HG03108 (cell line): Measurements from ENCODE around the gene JPH2.
"Not testable (repeated sequence)": the region's sequence is repeated elsewhere in the genome, so short reads cannot be mapped to it uniquely, and the experiment has no call there.

Experiments
- ATAC-seq: cut with Tn5 transposase; IDR thresholded peaks from one replicate; pipeline ENCODE4 v1.9.1; 2021; ENCODE audit warnings: moderate library complexity; ENCODE audit not compliant: unreplicated experiment

JPH2 gene

DNA sequence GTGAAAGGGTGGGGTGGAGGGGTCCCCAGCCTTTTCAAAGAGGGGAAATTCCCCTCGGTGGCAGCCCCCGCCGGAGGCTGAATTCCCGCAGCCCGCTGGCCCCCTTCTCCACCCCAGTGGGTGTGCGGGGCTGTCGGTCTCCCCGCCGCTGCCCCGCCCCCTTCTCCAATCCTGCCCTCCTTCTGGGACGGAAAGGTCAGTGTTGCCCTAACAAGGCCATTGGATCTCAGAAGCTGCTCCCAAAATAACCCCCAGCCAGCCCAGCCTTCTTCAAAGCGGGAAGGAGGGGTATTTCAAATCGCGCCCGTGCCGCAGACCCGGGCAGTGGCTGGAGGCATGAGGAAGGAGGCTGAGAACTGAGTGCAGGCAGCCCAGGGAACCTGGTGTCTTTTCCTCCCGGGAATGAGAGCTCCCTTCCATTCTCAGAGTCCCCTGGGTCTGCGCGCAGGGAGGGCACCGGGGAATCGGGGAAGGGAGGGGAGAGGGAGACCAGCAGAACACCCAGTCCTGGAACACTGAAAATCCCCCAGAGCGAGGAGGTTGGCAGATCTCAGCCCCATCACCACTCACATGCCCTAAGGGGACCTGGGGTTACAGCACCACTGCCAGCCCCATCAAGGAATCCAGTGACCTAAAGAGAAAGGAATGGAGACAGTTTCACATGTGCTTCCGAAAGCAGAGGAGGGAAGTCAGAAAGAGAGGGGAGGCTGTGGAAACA lies at the start of gene JPH2:
Gene JPH2 (minus strand): TSS at position 135 of the 718 bp plus-strand sequence. CDS start 483 bp downstream, outside the sequence.
- no peak for ATAC-seq

DNA sequence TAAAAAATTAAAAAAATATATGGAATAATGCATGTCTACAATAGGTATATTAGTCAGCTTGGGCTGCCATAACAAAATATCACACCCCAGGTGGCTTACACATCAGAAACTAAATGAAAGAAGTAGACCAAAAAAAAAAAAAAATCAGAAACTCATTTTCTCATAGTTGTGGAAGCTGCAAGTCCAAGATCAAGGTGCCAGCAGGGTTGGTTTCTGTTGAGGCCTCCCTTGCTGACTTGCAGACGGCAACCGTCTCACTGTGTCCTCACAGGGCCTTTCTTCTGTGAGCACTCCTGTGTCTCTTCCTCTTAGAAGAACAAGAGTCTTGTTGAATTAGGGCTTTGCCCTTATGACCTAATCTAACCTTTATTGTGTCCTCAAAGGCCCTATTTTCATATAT lies 48.7 kb upstream of the JPH2 start:
- no peak for ATAC-seq

DNA sequence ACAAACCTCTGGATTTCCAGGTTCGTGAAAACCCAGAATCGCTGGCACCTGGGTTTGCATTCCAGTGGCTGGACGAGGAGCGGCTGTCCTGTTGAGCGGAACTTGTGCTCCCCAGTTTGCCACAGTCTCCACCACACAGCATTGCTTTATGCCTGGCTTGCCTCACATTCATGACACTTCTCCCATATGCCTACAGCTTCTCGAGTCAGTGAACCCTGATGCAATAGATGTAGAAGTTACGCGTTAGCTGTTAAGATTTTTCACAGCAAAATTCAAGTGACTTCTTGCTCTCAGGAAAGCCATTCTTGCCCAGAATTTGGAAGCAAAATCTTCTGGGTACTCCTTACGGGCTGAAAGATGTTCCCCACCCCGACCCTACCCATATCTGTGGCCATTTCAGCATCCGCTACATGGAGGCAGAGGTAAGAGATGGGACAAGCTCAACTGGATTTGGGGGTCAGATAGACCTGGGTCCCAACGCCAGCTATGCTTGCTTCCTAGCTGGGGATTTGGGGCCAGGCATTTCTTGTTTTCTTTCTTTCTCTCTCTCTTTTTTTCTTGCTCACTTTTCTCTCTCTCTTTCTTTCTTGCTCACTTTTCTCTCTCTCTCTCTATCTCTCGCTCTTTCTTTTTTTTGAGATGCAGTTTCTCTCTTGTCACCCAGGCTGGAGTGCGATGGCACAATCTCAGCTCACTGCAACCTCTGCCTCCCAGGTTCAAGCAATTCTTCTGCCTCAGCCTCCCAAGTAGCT lies 47.8 kb upstream of the JPH2 start:
- ATAC-seq = no peak

DNA sequence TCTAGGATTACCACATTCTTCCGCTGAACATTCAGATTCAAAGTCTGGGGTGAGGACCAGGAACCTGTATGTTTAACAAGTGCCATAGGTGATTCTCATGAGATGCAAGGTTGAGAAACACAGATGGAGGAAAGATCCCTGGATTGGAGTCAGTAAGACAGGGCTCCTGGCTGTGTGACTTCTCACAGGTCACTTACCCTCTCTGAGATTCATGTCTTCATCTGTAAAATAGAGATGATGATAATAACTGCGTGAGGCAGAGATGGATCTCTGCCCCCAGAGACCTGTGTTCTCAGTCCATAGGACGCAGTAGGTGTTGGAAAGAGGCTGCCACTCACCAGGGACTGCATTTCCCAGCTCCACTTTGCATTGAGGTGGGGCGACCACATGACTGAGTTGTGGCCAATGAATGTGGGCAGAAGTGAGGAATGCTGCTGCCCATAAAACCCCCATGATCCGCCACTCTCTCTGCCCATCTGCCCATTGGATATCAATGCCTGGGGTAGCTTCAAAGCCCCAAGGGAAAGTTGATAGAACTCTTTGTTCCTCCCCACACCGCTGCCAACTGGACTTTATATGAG lies 46.5 kb upstream of the JPH2 start:
- no peak for ATAC-seq

DNA sequence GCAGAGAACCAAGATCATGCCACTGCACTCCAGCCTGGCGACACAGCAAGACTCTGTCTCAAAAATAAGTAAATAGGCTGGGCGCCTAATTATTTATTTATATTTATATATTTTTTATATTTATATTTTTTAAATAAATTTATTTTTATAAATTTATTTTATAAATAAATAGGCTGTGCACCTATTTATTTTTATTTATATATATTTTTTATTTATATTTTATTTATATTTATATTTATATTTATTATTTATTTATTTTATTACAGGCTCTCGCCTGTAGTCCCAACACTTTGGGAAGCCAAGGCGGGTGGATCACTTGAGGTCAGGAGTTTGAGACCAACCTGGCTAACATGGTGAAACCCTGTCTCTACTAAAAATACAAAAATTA lies 45.5 kb upstream of the JPH2 start:
- ATAC-seq = not testable (repeated sequence)

DNA sequence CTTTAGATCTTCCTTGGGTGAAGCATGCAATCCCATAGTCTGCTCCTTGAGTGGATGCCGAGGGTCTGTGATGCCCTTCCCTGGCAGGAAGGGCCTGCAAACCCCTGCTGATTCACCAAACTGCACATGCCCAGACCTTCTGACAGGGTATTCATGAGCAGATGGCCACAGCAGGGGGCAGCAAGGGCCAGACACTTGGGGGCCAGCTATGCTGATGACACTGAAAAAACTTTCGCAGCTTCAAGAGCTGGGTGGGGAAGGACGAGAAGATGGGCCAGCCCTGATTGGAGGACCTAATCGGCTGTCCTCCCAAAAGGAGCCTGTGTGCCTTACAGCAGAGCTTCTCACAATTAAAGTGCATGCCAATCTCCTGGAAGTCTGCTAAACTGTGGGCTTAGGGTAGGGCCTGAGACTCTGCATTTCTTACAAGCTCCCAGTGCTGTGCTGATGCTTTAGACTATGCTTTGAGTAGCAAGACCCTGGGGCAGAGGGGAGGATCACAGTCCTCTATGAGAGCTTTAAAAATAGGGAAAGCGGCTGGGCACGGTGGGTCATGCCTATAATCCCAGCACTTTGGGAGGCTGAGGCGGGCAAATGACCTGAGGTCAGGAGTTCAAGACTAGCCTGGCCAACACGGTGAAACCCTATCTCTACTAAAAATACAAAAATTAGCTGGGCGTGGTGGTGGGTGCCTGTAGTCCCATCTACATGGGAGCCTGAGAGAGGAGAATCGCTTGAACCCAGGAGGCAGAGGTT lies 44.9 kb upstream of the JPH2 start:
- no peak for ATAC-seq

DNA sequence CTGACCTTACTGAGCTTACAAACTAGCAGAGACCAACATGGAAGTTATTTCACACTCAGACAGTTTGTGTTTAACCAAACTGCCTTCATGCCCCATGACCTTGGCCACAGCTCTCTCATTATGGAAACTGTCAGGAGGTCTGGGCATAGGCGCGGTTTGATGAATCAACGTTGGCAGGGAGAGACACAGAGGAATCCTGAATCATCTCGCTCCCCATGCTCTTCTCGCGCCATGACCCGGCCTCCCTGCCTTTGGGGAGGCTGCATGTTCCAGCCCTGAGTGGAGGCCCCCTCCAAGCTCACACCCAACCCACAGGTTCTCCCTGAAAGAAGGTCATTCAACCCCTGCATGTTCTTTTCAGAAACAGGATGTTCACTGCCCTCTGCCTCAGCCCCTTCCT lies 44.2 kb upstream of the JPH2 start:
- ATAC-seq = no peak

DNA sequence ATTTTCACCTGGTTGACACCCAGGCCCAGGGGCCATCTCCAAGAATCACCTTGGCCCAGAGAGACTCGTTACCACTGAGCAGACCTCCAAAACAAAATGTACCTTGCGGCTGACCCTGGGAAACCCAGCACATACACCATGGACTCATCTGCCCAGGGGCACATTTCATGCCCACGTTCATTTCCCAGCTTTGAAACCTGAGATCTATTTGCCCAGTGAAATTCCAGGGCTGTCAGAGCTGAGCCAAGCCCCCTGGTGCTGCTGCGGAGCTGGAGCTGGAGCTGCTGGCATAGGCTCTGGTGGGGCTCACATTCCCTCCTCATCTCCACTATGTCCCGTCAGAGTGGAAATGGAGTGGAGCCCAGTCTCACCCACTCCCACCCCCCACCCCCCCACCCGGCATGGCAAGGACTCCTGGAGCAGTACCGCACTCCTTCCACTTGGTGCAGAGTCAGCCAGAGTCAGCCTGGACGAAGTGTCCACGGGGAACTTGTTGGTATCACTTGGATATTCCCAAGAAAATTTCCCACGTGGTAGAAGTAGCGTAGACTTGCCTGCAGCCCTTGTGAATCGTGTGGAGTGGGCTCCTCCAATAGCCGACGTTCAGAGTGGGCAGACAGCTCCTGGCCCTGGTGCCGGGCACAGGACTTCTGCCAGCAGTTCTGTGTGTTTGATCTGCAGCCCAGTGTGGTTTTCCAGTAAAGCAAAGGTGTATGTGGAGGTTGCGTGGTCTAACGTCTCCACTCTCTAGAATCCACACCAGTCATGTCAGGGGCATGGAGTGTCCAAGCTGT lies 41.7 kb upstream of the JPH2 start:
- ATAC-seq = no peak

DNA sequence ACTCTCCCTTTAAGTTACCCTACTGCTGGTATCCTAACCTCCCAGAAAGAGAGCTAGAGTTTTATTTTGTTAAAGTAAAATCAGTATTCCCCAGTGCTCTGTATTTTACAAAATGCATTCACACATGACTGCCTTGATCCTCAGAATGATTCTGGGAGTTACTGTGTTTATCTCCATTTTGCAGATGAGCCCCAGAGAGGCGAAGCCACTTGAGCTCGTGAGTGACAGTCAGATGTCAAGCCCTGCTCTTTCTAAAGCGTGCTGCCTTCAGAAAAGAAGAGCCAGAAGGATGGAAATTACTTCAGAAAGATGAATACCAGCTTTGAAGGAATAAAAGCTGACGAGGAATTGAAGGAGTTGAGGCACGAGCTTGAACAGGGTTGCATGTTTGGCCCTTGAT lies 37.6 kb upstream of the JPH2 start:
- ATAC-seq = no peak

DNA sequence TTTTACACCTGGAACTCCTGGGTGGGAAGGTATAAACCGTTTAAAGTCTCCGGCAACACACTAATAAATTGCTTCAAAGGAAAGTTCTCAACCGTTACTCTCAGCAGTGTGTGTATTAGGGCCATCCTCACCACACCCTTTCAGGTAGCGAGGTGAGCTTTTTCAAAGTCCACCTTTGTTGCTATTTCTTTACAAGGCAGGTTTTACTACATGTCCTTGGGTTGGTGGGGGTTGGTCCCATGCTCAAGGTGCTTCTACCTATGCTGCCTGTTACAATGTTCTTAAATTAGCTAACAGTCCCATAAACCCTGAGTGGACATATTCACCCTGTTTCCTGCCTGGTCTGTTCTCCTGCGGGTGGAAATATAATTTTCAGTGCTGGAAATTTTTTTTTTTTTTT lies 36.7 kb upstream of the JPH2 start:
- no peak for ATAC-seq

DNA sequence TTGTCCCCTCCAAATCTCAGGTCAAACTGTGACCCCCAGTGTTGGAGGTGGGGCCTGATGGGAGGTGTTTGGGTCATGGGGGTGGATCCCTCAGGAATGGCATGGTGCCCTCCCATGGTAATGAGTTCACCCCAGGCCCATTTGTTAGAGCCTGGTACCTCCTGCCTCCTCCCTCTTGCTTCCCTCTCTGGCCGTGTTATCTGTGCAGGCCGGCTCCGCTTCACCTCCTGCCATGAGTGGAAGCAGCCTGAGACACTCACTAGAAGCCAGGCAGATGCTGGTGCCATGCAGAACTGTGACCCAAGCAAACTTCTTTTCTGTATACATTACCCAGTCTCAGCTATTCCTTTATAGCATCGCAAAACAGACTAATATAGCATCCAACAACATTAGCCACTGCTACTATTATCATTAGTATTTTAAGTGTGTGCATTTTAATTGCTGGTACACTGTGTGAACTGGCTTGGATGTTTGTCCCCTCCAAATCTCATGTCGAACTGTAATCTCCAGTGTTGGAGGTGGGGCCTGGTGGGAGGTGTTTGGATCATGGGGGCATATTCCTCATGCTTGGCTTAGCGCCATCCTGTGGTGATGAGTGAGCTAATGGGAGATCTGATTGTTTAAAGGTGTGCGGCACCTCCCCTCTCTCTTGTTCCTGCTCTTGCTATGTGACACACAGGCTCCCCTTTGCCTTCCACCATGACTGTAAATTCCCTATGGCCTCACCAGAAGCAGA lies 35.8 kb upstream of the JPH2 start:
- ATAC-seq = no peak

DNA sequence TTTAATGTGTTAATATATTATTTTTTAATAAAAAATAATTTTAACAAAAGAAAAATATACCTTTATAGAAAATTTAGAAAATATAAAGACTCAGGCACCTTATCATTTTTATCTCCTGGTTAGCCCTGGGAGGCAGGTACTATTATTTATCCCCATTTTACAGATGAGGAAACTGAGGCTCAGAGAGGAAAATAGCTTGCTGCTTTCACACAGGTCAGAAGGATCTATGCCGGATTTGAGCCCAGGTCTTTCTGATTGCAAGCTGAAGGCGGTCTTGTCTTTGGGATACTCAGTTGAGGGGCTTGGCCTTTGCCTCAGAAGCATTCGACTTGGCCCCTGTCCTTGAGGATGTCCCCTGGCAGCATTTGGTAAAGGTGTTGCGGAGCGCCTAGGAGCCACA lies 35.0 kb upstream of the JPH2 start:
- ATAC-seq = no peak

DNA sequence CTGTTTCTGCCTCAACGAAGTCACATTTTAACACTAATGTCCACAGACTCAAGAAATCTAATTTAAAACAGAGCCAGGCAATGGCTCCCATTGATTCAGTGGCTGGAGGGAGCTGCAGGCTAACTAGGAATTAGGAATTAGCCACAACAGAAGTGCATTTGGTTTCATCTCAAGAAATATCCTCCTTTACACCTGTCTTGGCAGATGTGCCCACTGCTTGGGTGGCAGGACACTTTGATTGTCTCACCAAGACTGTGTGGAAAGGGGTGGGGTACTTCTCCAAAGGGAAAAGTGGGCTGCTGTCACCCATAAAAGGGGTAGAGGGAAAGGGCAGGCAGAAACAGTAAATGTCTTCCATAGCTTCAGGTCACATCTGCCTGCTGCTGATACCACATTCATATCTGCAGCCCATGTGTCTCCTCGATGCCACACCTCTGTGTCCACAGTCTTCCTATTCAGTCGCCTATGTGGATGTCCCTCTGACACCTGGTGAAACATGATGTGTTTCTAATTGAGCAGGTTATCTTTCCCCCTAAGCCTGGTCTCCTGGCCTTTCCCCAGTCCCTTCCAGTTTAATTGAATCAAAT lies 34.5 kb upstream of the JPH2 start:
- no peak for ATAC-seq

DNA sequence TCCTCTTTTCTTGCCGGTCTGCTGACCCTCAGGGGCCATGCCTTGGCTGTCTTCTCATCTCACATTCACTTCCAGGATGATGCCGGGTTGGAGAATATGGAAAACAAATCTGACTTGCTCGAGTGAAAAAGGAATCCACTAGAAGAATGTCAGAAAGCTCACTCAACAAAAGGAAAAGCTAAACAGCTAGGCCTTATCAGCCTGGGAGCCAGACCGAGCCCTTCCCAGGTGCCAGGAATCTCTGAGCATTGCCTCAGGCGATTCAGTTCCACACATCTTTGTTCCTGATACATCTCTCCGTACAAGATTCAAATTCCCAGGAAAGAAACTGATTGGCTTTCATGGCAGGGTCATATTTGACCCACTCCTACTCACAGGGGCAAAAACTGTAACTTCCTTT lies 32.8 kb upstream of the JPH2 start:
- ATAC-seq = no peak

DNA sequence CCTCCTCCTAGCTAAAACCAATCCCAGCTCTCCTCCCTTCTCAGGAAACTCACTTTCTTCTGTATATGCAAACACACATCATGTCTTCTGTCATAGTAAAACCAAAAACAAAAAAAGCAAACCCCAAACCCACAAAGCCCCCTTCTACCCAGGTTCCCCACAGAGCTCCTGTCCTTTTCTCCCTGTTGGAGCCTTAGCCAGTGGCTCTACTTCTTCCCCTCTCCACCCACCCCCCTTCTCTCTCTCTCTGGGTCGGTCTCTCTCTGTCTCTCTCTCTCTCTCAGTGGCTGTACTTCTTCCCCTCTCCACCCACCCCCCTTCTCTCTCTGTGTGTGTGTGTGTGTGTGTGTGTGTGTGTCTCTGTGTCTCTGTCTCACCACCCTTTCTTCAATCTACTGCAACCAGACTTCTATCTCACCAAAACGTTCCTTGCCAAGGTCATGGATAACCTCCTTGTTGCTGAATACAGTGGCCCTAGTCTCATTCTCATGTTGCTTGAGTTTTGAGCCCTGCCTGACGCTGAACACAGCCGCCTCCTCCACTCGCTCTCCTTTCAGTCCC lies 32.3 kb upstream of the JPH2 start:
- ATAC-seq = no peak

DNA sequence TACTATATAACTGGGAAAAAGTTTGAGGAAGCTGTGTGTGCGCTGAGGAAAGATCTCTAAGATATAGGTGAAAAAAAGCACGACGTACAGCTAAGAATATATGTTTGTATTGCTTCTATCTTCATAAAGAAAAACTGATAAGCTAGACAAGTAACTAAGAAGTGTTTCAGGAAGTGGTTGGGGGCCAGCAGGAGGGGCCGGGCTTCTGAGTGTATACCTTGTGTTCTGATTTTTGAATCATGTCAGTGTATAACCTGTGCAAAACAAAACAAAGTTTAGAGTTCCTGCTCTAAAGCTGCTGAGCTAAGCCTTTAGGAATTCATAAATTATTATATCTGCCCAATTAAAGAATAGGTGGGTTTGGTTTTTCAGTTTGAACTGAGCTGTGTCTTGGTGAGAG lies 31.5 kb upstream of the JPH2 start:
- no peak for ATAC-seq

DNA sequence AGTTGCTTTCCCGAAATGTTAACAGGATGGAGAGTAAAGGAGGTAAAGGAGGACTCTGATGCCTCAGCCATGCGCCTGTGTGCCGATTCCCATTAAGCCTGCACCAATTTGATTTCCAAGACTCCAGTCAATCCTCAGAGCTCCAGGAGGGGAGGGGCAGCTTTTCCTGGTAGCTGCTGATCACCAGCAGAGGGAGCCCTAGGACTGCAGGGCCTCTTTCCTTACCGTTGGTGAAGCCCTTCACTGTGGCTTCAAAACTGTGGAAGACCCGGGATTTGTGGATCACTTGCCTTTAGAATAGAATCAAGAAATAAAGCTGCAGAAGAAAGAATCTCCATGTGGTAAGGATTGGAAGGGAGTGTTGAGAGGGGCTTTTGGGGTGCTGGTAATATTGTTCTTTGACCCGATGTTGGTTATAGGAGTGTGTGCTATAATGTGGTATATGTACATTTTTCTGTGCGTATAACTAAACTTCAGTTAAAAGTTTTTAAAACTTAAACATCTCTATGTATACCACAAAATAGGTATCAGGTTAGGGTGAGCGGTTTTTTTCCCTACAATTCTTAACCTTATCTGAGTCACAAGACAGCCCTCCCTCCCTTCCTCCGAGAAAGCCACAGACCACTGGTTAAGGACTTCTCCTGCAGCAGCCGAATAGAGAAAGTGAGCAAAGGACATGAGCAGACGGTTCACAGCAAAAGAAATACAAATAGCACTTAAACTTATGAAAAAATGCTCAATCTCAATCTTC lies 30.5 kb upstream of the JPH2 start:
- ATAC-seq = no peak

DNA sequence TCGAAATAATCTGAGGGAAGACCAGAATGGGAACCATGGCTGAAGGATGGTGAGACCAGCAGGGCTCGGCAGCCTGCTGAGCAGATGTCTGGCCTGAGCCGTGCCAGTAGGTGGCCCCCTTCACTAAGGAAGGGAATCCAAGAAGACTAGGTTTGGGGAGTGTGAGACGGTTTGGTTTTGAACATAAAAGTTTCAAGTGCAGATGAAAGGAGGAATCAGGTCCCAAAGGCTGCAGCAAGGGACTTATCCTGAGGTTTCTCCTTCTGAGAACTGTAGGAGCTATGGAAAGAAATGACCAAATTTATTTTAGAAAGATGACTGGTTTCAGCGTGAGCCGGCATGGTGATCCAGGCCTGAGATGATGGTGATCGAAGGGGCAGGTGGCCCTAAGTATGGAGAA lies 28.1 kb upstream of the JPH2 start:
- no peak for ATAC-seq

DNA sequence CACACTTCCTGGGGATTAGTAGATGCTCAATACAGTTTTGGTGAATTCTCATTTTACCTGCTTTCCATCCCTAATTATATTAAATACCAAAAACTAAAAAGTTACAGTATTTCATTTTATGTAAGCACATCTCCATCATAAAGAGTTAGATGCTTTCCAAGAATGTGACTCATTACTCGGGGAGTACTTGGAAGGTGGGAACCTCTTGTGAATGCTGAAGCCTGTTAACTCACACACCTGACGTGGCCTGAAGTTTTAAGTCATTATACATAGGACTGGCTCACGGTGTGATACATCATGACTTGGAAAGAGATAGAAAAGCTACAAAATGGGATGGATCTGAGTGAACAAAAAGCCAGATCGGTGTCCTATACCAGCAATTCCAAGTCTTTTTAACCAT lies 25.8 kb upstream of the JPH2 start:
- ATAC-seq = no peak
